Amniotic epithelial cell (primary cell): ENCODE results near the gene PHF3.
"Not testable (repeated sequence)": the region's sequence is repeated elsewhere in the genome, so short reads cannot be mapped to it uniquely, and the experiment has no call there.

ENCODE experiments used
- DNase-seq: peaks from one replicate; pipeline ENCODE4 v3.0.0-alpha.2; 2010; ENCODE audit warnings: low read depth

The PHF3 gene

GRCh38 chr6:63706630-63707029 is 71.0 kb downstream of the PHF3 start:
- no peak for DNase-seq

- no peak for DNase-seq
Observed at GRCh38 chr6:63708631-63709030, 73.0 kb downstream of the PHF3 start.

GRCh38 chr6:63709148-63709547 is 73.5 kb downstream of the PHF3 start:
- DNase-seq, result no peak

GRCh38 chr6:63713332-63713731 is 77.7 kb downstream of the PHF3 start:
- no peak for DNase-seq

GRCh38 chr6:63714091-63714490 is 78.5 kb downstream of the PHF3 start:
- DNase-seq, result no peak

- no peak for DNase-seq
Observed at GRCh38 chr6:63716169-63716568, 80.6 kb downstream of the PHF3 start.

- no peak for DNase-seq
Observed at GRCh38 chr6:63721181-63721580, 85.6 kb downstream of the PHF3 start.

GRCh38 chr6:63724721-63725120 is 89.1 kb downstream of the PHF3 start:
- no peak for DNase-seq

GRCh38 chr6:63730311-63730710 is 94.7 kb downstream of the PHF3 start:
- DNase-seq, result no peak

- DNase-seq, result peak; percentile 11
Observed at GRCh38 chr6:63731930-63732329, 96.3 kb downstream of the PHF3 start.

GRCh38 chr6:63732336-63732735 is 96.7 kb downstream of the PHF3 start:
- DNase-seq, result peak; percentile 12

- no peak for DNase-seq
Observed at GRCh38 chr6:63734923-63735322, 99.3 kb downstream of the PHF3 start.

GRCh38 chr6:63738190-63738589 is 102.6 kb downstream of the PHF3 start:
- not testable (repeated sequence) for DNase-seq

GRCh38 chr6:63739094-63739687 is 103.6 kb downstream of the PHF3 start:
- DNase-seq, result no peak

GRCh38 chr6:63740709-63741108 is 105.1 kb downstream of the PHF3 start:
- DNase-seq, result peak; percentile 75

GRCh38 chr6:63742060-63742459 is 106.5 kb downstream of the PHF3 start:
- DNase-seq, result no peak

- DNase-seq, result no peak
Observed at GRCh38 chr6:63743691-63744090, 108.1 kb downstream of the PHF3 start.

- no peak for DNase-seq
Observed at GRCh38 chr6:63744810-63745209, 109.2 kb downstream of the PHF3 start.

GRCh38 chr6:63745784-63746183 is 110.2 kb downstream of the PHF3 start:
- DNase-seq, result no peak

GRCh38 chr6:63750400-63750799 is 114.8 kb downstream of the PHF3 start:
- no peak for DNase-seq

- DNase-seq, result not testable (repeated sequence)
Observed at GRCh38 chr6:63757275-63757674, 121.7 kb downstream of the PHF3 start.

- DNase-seq, result no peak
Observed at GRCh38 chr6:63757826-63758225, 122.2 kb downstream of the PHF3 start.

- DNase-seq, result no peak
Observed at GRCh38 chr6:63759605-63760105, 124.1 kb downstream of the PHF3 start.

GRCh38 chr6:63760199-63760598 is 124.6 kb downstream of the PHF3 start:
- DNase-seq, result no peak
